Neural cell (in vitro differentiated cells): Measurements from ENCODE around the gene GAB4. TPM values are rescaled to one million over a fixed set of nuclear protein-coding genes. Genes with fewer than 3 reads are reported as not detected.

Experiments used
- H2AFZ ChIP-seq: fragments of 200-600, 300-800 bp; sonication (generic), shearing (Covaris generic); 2 replicates; pipeline ENCODE4 v1.6.0; 2014; ENCODE audit warnings: low read depth, mild to moderate bottlenecking, antibody characterized with exemption, low read length, moderate library complexity
- H3F3A ChIP-seq: fragments of 200-600 bp; shearing (Covaris generic); 2 replicates; pipeline ENCODE4 v1.6.1; 2016; ENCODE audit warnings: mild to moderate bottlenecking, moderate library complexity, mixed read lengths, antibody characterized with exemption, low read length; ENCODE audit not compliant: insufficient read depth, poor library complexity, severe bottlenecking
- H3K27ac ChIP-seq: fragments of 200-600, 300-800 bp; sonication (generic), shearing (Covaris generic); 2 replicates; pipeline ENCODE4 v1.5.1; 2014; ENCODE audit warnings: mild to moderate bottlenecking, low read length, moderate library complexity
- H3K27me3 ChIP-seq: fragments of 300-800, 200-600 bp; sonication (generic), shearing (Covaris generic); 2 replicates; pipeline ENCODE4 v1.6.0; 2014; ENCODE audit warnings: mild to moderate bottlenecking, low read depth, low read length, moderate library complexity; ENCODE audit not compliant: insufficient read depth
- H3K36me3 ChIP-seq: fragments of 300-800, 200-600 bp; sonication (generic), shearing (Covaris generic); 2 replicates; pipeline ENCODE4 v1.5.1; 2014; ENCODE audit warnings: mild to moderate bottlenecking, antibody characterized with exemption, low read length, moderate library complexity; ENCODE audit not compliant: insufficient read depth
- H3K4me2 ChIP-seq: fragments of 300-800, 200-600 bp; sonication (generic), shearing (Covaris generic); 2 replicates; pipeline ENCODE4 v1.6.0; 2014; ENCODE audit warnings: mild to moderate bottlenecking, low read length
- H3K4me3 ChIP-seq: fragments of 300-800, 200-600 bp; sonication (generic), shearing (Covaris generic); 2 replicates; pipeline ENCODE4 v1.5.1; 2014; ENCODE audit warnings: mild to moderate bottlenecking, low read length, moderate library complexity
- H3K79me2 ChIP-seq: fragments of 200-600 bp; shearing (Covaris generic); replicated peaks from 2 replicates; pipeline ENCODE4 v1.6.0; 2014; ENCODE audit warnings: mild to moderate bottlenecking, low read length, moderate library complexity; ENCODE audit not compliant: insufficient read depth
- H3K9ac ChIP-seq: fragments of 300-800, 200-600 bp; sonication (generic), shearing (Covaris generic); 2 replicates; pipeline ENCODE4 v1.6.1; 2016; ENCODE audit warnings: mild to moderate bottlenecking, low read length, mixed read lengths
- H3K9me2 ChIP-seq: fragments of 200-600 bp; shearing (Covaris generic); 2 replicates; pipeline ENCODE4 v1.6.1; 2016; ENCODE audit warnings: mild to moderate bottlenecking, low read length, mixed read lengths; ENCODE audit not compliant: insufficient read depth
- H3K9me3 ChIP-seq: fragments of 200-600, 300-800 bp; sonication (generic), shearing (Covaris generic); 2 replicates; pipeline ENCODE4 v1.6.1; 2016; ENCODE audit warnings: mild to moderate bottlenecking, mixed run types, low read length, moderate library complexity, mixed read lengths
- H4K20me1 ChIP-seq: fragments of 200-600 bp; shearing (Covaris generic); 2 replicates; pipeline ENCODE4 v1.6.1; 2016; ENCODE audit warnings: mild to moderate bottlenecking, mixed run types; ENCODE audit not compliant: insufficient read depth
- EP300 ChIP-seq: fragments of 450-650 bp; conservative IDR thresholded peaks from 2 replicates; pipeline ENCODE4 v1.6.1; 2014; ENCODE audit warnings: antibody characterized with exemption, mild to moderate bottlenecking, moderate library complexity; ENCODE audit not compliant: poor library complexity, severe bottlenecking
- EZH2 ChIP-seq: fragments of 200-600, 300-800 bp; shearing (Covaris generic), sonication (generic); IDR thresholded peaks from 2 replicates; pipeline ENCODE4 v1.6.1; 2014; ENCODE audit warnings: antibody characterized with exemption, low read length, borderline replicate concordance, mild to moderate bottlenecking; ENCODE audit not compliant: insufficient read depth, poor library complexity, severe bottlenecking
- MXI1 ChIP-seq: fragments of 450-650 bp; conservative IDR thresholded peaks from 2 replicates; pipeline ENCODE4 v1.6.1; 2014; ENCODE audit warnings: antibody characterized with exemption, mild to moderate bottlenecking; ENCODE audit not compliant: poor library complexity, severe bottlenecking
- POLR2AphosphoS5 ChIP-seq: IDR thresholded peaks from 2 replicates; pipeline ENCODE4 v1.6.1; 2012
- RAD21 ChIP-seq: fragments of 450-650 bp; conservative IDR thresholded peaks from 2 replicates; pipeline ENCODE4 v1.6.1; 2014; ENCODE audit warnings: antibody characterized with exemption, mild to moderate bottlenecking, moderate library complexity
- REST ChIP-seq: IDR thresholded peaks from 2 replicates; pipeline ENCODE4 v1.6.1; 2012; ENCODE audit warnings: borderline replicate concordance
- SMC3 ChIP-seq: fragments of 450-650 bp; conservative IDR thresholded peaks from 2 replicates; pipeline ENCODE4 v1.6.1; 2014; ENCODE audit warnings: antibody characterized with exemption, mild to moderate bottlenecking, moderate library complexity; ENCODE audit not compliant: poor library complexity
- TAF1 ChIP-seq: IDR thresholded peaks from 2 replicates; pipeline ENCODE4 v1.6.1; 2012; ENCODE audit warnings: low read depth
- polyA plus RNA-seq: library from polyadenylated mRNA; depleted of rRNA; stranded (reverse); fragments of >200 nt; gene quantifications from 2 replicates; pipeline ENCODE4 v1.2.3, GENCODE V29; 2014
- TF ChIP-seq, protein P1 (sequence below): fragments of 450-650 bp; IDR thresholded peaks from 2 replicates; pipeline ENCODE4 v1.5.1; 2014; ENCODE audit warnings: antibody characterized with exemption, mild to moderate bottlenecking, moderate library complexity; ENCODE audit not compliant: poor library complexity, severe bottlenecking

Gene GAB4
- polyA plus RNA-seq, 1 donor from 2014 or later, result not detected

DNA sequence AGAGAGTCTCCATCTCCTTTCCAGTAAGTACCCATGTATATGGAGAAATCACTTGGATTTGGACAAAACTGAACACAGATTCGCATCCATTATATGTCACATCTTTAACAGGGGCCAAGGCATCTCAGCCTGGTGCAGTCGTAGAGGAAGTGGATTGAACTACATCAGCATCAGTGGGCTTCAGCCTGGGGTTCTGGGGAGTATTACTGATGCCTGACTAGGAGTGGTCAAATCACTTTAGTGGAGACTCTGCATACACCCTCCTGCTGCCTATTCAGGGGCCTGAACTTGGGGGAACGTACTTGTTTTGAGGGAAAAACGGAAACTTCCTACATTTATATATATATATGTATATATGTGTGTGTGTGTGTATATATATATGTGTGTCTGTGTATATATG is 72.8 kb downstream of the GAB4 start:
- H3K9me2 ChIP-seq, result no peaks in the 10 kb centered on the region
- TF ChIP-seq POLR2AphosphoS5 (no peak), REST (no peak), TAF1 (no peak), MXI1 (no peak), EP300 (no peak), RAD21 (no peak), SMC3 (no peak), EZH2 (no peak)
- TF ChIP-seq, protein P1, sequence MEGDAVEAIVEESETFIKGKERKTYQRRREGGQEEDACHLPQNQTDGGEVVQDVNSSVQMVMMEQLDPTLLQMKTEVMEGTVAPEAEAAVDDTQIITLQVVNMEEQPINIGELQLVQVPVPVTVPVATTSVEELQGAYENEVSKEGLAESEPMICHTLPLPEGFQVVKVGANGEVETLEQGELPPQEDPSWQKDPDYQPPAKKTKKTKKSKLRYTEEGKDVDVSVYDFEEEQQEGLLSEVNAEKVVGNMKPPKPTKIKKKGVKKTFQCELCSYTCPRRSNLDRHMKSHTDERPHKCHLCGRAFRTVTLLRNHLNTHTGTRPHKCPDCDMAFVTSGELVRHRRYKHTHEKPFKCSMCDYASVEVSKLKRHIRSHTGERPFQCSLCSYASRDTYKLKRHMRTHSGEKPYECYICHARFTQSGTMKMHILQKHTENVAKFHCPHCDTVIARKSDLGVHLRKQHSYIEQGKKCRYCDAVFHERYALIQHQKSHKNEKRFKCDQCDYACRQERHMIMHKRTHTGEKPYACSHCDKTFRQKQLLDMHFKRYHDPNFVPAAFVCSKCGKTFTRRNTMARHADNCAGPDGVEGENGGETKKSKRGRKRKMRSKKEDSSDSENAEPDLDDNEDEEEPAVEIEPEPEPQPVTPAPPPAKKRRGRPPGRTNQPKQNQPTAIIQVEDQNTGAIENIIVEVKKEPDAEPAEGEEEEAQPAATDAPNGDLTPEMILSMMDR, result no peak

DNA sequence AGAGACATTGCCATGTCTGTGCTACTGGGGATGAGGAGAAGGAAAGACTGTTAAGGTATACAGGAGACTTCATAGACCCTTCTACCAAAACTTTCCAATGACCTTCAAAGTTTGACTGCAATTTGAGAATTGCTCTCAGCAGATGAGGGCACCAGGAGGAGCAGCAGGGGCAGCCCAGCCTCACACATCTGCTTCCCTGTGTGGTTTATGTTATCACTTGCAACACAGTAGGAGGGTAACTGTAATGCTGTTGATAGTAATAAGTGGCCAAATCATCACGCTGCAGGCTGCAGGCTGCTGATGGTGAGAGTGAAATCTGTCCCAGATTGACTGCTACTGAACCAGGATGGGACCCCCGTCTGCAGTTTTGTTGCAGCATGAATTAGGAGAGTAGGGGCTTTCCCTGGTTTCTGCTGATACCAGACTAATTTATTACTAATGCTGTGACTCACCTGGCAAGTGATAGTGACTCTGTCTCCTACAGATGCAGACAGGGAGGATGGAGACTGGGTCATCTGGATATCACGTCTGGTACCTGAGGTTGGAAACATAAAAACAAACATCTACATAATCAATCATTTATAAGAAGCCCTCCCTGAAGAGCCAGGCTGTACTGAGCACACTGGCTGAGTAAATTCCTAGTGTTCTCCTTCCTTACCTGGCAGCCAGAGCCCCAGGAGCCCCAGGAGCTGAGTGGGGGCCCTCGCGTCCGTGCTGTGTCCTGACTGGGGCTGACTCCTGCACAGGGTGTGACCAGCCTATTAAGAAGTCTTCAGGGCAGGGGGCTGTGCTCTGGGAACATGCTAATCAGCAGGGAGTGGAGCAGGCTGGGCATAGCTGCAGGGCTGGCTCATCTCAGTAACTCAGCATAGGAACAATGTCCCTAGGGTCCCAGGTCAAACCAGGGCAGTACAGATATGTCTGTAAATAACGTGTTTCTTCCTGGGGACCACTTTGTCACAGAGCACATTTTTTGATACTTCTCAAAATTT is 74.4 kb downstream of the GAB4 start:
- H3K27ac ChIP-seq, result no peak overlapping the region
- no peaks in the 10 kb centered on the region for H3K27me3 ChIP-seq
- H3K9me2 ChIP-seq, result no peaks in the 10 kb centered on the region
- no peak overlapping the region for H3K4me3 ChIP-seq
- no peaks in the 10 kb centered on the region for H3F3A ChIP-seq
- H3K9ac ChIP-seq, result no peak overlapping the region
- TF ChIP-seq, protein P1, result no peak
- TF ChIP-seq POLR2AphosphoS5 (no peak), EP300 (no peak), MXI1 (no peak), SMC3 (no peak), EZH2 (no peak)
- no peaks in the 10 kb centered on the region for H3K79me2 ChIP-seq
- no peaks in the 10 kb centered on the region for H3K36me3 ChIP-seq
- no peaks in the 10 kb centered on the region for H4K20me1 ChIP-seq
- H3K4me2 ChIP-seq, result no peak overlapping the region
- no peaks in the 10 kb centered on the region for H3K9me3 ChIP-seq
- no peak overlapping the region for H2AFZ ChIP-seq

More for the DNA sequence above, 72.8 kb downstream of the GAB4 start:
- H3K79me2 ChIP-seq, result no peaks in the 10 kb centered on the region
- no peak overlapping the region for H3K4me2 ChIP-seq
- no peaks in the 10 kb centered on the region for H3F3A ChIP-seq
- no peaks in the 10 kb centered on the region for H3K36me3 ChIP-seq
- no peak overlapping the region for H3K9ac ChIP-seq
- no peak overlapping the region for H3K27ac ChIP-seq
- H4K20me1 ChIP-seq, result no peaks in the 10 kb centered on the region
- H3K27me3 ChIP-seq, result no peaks in the 10 kb centered on the region
- no peak overlapping the region for H2AFZ ChIP-seq
- no peaks in the 10 kb centered on the region for H3K9me3 ChIP-seq
- H3K4me3 ChIP-seq, result no peak overlapping the region
